ENCODE measurements around the gene DOK7.

Gene DOK7, protein sequence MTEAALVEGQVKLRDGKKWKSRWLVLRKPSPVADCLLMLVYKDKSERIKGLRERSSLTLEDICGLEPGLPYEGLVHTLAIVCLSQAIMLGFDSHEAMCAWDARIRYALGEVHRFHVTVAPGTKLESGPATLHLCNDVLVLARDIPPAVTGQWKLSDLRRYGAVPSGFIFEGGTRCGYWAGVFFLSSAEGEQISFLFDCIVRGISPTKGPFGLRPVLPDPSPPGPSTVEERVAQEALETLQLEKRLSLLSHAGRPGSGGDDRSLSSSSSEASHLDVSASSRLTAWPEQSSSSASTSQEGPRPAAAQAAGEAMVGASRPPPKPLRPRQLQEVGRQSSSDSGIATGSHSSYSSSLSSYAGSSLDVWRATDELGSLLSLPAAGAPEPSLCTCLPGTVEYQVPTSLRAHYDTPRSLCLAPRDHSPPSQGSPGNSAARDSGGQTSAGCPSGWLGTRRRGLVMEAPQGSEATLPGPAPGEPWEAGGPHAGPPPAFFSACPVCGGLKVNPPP

DNA sequence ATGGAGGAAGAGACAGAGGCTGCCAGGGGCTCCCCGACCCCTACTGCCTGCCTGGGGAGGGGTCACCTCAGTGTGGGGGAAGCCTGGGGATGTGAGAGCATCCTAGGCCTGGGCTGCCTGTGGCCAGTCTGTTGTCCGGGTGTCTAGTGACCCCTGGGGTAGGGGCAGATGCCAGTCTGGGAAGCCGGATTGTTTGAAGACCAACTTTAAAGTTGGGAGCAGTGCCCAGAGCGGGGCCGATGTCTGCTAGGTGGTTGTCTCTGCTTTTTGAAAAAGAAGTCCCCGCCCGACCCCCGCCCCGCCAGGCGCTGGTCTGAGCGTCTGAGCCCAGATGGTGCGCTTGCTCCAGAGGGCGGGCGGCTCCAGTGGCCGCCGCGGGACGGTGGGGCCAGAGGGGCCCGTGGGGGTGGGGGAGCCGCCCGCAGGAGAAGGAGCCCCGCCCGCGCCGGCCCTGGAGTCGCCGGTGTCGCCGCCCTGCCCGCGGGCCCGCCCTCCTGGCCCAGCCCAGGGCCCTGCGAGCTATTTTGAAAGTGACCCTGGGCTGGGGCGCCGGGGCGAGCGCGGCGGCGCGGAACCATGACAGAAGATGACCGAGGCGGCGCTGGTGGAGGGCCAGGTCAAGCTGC is at the start of gene DOK7:
DOK7 (plus strand) TSS at position 517 of the 626 bp plus-strand sequence; CDS start at position 587, 70 bp downstream.
- no peak for DNase-seq

DNA sequence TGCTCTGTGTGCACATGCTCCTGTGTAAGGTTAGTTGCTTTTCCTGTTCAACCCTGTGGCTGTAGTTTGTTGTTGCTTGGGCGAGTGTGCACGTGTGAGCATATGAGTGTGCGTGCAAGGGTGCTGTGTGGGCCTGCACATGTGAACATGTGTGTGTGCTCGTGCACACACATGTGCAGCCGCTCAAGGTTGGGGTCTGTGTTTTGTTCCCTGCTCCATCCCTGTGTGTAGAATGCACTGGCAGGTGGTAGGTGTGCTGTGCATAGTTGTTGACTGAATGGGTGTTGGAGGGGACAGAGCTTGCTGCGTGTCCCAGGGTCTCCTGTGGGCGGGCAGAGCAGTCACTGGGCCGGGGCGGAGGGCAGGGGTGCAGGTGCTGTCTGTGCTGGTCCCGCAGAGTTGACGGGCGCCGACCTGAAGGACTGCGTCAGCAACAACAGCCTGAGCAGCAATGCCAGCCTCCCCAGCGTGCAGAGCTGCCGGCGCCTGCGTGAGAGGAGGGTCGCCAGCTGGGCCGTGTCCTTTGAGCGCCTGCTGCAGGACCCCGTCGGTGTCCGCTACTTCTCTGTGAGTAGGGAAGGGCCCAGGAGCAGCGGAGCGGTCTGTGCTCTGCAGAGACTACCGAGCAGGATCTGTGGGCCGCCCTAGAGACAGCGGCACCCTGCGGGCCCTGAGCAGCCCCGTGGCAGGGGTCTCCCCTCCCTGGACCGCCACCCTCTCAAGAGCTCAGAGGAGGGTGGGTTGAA is 49.3 kb upstream of the DOK7 start:
- no peak for DNase-seq

DNA sequence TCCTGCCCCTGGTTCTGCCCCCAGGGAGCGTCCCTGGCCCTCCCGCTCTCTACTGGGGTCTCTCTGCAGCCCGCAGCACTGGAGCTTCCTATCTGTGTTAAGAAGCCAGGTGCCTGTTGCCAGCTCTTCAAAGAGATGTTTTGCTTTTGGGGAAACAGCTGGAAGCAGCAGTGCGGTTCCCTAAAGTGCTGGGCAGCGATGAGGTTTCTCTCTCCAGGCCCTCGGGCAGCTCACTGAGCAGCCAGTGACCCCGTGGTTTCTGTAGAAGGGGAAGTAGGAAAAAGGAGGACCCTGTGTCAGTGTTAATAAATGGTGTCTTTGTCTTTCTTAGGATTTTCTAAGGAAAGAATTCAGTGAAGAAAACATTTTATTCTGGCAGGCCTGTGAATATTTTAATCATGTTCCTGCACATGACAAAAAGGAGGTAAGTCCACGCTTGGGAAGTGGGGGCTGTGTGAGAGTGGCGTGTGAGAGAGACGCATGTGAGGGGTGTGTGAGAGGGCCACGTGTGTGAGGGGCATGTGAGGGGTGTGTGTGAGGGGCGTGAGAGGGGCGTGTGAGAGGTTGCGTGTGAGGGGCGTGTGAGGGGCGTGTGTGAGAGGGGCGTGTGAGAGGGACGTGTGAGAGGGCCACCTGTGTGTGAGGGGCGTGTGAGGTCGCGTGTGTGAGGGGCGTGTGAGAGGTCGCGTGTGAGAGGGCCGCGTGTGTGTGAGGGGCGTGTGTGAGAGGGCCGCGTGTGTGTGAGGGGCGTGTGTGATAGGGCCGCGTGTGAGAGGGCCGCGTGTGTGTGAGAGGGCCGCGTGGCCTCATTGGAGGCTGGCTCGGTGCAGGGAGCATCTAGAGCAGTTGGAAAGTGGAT is 48.5 kb upstream of the DOK7 start:
- DNase-seq, result no peak

DNA sequence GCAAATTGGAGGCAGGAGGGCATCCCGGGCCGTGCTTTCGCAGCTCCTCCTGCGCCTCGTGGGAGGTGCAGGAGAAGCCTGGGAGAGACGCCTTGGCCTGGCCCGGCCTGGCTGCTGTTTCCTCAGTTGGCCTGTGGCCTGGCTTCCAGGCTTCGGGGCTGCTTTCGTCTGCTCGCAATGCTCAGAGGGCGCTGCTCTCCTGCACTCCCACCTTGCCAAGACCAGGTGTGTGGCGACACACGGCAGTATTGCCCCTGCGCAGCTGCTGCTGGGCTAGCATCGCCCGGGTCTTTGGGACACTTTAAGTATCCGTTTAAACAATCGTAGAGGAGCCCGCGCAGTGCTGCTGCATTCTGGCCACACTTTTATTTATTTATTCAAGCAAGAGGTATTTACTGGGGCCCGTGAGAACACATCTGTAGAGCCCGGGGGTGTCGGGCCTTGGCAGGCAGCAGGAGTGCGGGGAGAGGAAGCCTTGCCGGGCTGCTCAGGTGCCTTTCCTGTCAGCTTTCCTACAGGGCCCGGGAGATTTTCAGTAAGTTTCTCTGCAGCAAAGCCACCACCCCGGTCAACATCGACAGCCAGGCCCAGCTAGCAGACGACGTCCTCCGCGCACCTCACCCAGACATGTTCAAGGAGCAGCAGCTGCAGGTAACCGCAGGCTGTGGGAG is 47.5 kb upstream of the DOK7 start:
- DNase-seq, result no peak

DNA sequence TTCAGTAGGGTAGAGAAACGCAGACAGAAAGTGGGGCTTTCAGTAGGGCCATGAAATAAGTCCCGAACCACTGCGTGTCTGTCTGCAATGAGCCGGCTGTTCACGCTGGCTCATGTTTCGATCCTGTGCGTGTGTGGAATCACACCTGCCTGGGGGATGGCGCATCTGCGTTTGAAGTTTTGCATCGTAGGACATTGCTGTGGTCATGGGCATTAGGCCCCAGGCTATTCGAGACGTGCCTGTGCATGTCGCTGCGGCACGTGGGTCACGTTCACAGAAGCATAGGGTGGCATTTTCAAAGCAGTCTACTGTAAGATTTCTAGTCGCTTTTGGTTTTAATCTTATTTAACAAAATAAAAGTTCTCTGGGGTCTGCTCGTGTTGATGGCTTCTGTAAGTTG is 46.8 kb upstream of the DOK7 start:
- no peak for DNase-seq

DNA sequence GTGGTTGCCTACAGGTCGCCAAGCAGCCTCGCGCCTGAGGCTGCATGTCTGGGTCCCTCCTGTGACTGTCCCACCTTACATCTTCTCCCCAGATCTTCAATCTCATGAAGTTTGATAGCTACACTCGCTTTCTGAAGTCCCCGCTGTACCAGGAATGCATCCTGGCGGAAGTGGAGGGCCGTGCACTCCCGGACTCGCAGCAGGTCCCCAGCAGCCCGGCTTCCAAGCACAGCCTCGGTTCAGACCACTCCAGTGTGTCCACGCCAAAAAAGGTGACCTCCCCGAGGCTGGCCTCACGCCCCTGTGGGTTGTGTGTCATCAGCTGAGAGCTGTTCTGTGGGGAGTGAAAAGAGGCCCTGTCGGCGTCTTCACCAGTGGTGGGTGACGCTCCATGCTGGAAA is 46.3 kb upstream of the DOK7 start:
- DNase-seq, result no peak

DNA sequence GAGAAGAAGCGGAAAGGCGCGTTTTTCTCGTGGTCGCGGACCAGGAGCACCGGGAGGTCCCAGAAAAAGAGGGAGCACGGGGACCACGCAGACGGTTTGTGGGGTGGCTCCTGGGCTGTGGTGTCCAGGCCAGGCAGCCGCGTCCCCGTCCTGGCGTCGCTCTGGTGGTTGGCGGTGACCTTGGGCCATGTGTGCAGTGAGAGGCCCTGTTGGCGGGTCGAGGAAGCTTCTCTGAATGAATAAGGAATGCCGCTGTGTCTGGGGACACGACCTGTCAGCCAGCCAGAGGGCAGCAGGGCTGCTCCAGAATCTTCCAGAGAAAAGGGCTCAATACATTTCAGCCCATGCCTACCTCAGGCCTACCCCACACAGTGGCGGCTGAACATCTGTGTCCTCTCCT is 45.7 kb upstream of the DOK7 start:
- DNase-seq, result no peak

DNA sequence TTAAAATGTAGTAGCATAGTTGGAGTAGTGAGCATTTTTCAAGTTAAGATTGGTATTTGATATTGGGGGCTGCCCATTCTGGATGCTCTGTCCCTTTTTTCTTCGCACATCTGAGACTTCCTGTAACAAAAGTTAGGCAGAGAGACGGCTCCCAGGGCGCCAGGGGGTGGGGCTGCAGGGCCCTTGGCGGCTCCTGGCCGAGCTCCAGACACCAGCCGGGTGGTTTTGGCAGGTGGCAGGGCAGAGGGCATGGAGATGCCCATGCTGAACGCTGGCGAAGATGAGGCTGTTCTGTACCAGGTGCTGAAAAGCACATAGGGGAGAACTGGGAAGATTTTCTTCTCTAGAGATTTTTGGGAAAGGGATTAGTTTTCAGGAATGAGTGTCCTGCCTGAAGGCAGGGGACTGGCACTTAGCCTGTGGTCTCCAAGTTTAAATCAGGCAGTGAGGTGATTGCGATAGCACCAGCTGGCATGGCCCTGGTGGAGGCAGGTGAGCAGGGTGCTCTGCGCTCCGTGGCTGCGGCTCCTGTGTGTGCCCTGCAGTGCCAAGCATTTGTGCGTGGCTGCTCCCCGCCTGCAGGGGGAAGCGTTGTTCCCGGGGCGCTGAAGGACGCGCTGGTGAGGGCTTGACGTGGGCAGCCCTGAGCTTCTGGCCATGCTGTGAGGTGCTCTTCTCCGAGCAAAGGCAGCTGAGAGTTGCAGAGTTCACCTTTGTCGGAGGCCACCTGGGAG is 44.9 kb upstream of the DOK7 start:
- DNase-seq, result no peak

DNA sequence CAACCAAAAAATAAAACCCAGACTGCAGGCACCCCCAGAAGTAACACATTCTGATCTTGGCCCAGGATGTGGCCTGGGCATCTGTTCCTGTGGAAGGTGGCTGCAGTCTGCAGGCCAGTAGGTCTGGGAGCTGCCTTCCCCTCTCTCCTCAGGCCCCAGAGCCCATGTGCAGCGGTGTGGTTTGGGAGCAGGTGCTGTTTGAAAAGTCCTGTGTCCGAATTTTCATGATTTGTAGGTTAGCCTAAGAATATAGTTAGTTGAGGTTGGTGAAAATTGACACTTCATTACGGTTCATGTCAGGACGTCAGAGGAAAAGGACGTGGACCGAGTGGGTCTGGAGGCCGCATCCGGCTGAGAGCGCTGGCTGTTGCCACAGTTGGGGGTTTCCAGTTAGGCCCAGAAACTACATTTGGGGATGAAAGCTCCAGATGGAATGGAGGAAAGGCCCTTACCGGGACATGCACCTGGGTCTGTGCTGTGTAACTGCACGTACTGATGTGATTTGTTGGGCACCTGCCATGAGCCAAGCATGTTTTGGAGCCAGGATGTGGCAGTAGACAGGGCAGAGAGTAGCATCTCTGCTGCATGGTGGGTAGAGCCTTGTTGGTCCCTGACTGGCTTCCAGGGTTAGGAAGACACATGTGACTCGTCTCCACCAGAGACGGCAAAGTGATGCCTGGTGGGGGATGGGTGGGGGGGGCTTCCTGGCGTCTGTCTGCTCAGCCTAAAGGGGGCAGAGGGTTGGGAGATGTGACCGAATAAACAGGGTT is 43.1 kb upstream of the DOK7 start:
- no peak for DNase-seq

DNA sequence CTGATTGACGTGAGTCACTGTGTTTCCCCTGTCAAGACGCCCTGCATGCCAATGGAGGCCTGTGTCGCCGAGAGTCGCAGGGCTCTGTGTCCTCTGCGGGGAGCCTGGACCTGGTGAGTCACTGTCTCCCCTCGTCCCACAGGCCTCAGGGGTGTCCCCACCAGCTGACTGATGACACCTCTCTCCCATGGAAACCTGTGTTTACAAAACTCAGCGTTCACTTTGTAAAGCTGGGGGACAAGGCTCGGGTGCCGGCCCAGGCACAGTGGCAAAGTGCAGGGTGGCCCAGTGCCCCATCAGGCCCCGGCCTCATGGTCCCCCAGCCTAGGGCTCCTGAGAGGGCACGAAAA is 42.5 kb upstream of the DOK7 start:
- DNase-seq, result no peak

DNA sequence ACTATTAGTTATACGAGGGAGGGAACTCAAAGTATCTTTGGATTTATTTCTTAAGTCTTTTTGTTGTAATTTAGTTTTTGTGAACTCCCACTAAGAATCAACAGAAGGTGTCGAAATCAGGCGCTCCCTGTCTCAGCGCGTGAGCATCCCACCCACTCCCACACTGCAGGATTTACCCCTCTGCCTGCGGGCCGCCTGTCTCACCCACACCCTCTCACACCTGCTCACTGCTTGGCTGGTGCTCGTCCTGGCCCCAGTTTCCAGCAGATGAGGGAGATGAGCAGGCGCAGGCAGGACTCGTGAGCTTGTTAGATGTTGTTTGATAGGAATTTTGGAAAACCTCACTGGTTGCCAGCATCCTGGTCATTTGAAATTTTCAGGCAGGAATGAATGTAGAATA is 42.1 kb upstream of the DOK7 start:
- DNase-seq, result no peak

DNA sequence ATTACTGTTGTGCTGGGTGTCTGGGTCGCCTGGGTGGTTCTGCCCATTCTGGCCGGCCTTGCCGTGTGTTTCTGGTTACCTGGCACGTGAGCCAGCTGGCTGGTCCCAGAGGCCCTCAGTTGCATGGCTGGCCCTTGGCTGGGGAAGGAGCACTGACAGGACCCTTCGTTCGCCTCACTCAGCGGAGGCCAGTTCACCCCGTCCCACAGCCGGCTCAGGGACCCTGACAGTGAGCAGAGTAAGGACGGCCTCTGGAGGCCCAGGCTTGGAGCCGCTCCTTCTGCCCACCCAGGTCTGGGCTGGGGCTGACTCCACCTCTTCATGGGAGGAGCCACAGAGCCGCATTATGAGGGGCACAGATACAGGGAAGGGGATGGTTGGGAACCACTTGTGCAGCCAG is 41.6 kb upstream of the DOK7 start:
- DNase-seq, result no peak

DNA sequence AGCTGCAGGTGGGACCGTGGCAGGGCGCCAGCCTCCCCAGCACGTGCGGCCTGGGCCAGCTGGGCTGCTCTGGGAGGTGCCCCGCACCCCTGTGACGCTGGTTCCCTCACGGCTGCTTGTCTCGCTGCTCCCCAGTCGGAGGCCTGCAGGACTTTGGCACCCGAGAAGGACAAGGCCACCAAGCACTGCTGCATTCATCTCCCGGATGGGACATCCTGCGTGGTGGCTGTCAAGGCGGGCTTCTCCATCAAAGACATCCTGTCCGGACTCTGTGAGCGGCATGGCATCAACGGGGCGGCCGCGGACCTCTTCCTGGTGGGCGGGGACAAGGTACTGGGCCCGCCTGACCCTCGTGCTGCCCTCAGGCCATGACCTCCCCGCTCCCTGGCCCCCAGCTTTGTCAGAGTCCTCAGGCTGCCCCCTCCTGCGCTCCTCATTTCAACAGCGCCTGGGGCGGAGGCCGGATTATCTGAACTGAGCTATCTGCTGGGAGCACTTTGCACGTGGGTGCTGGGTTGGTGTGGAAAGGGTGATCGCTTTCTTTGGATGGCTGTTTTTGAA is 40.8 kb upstream of the DOK7 start:
- DNase-seq, result no peak

DNA sequence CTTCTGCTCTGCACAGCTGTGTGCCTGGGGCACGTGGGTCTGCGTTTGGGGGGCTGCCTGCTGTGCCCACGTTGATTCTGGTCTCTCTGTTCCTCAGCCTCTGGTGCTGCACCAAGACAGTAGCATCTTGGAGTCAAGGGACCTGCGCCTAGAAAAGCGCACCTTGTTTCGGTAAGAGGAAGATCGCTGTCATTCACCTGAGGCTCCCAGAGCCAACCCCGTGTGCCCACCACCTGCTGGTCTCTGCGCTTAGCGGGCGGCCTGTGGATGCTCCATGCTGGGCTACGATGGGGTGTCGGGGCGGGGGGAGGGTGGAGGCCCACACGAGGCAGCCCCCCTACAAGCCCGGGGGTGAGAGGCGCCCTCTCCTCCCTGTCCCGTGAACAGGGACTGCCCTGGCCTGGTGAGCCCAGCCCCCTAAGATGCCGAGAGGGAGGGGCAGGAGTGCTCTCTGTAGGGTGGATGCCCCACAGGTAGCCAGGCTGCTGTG is 40.3 kb upstream of the DOK7 start:
- no peak for DNase-seq

DNA sequence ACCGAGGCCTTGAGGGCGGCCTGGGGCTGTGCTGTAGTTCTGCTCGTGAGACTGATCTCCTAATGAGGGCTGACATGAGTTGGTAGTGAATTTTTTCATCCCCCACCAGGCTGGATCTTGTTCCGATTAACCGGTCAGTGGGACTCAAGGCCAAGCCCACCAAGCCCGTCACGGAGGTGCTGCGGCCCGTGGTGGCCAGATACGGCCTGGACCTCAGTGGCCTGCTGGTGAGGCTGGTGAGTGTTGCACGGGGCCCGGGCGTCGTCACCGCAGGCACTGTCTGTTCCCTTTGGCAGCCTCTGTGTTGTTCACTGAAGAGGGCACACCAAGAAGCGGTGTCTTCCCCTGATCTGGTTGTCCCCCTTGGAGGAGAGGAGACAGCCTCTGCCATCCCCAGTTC is 39.7 kb upstream of the DOK7 start:
- DNase-seq, result no peak

DNA sequence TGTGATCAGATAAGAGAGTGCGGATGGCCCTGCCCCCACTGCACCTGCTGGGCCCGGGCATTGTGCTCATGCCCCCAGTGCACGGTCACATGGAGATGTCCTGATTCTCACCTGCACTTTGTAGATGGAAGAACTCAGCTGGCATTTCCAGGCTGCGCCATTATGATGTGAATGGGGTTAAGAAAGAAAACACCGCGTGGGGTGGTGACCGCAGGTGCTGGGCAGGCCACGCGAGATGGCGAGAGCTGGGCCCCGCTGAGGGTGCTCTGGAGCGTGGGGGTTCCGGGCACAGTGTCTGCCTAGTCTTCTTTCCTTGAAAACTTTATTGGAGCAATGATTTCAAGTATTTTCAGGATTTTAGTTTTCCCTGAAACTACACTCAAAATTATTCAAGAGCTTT is 39.2 kb upstream of the DOK7 start:
- DNase-seq, result no peak

DNA sequence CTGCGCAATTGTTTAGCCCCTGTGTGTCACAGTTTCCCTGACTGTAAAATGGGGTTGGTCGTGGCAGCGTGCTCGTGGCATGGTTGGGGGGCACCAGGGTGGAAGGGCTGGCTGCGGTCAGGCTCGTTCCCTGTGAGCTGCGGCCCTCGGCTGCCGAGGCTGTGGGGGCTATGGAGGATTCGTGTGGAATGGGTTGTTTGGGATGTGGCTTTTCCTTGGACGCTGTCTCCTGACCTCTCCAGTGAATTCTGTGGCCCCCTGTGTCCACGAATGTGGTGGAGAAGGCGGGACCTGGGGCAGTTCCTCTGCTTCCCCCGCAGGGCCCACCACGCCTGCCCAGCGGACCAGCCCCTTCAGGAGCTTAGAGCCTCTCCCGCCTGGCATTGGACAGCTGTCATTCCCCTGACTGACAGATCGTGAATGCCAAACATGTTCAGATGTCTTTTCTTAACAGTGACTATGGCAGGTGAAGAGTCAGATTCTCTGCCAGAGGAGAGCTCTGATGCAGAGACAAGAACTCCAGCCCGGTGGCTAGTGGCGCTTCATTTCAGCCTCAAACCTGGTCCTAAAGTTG is 38.5 kb upstream of the DOK7 start:
- no peak for DNase-seq

DNA sequence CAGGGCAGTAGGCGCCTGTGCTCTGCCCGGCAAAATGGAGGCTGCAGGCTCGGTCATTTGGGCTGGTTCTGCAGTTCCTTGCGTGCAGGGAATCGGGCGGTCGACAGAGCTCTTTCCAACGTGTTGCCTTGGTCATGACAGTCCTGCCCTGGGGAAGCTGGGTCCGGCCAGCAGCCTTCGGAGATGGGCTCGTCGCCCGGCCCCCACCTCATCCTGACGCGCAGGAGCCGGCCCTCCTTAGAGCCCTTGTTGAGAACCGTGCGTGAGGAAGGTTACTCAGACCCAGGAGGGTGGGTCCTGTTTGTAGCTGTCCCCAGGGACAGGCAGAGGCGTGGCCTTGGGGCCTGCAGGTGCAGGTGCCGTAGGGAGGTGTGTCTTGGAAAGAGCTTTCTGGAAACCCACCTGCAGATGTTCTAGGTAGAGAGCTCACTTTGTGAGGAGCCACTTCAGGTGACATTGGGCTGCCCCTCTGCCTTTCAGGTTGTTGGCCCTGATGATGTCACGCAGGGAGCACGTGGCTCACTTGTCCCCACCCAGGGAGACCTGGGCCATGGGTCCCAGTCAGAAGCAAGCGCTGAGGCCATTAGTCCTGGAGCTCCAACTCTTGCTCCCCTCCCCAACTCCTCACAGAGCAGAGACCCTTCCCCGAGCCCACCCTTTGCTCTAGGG is 36.5 kb upstream of the DOK7 start:
- DNase-seq, result no peak

DNA sequence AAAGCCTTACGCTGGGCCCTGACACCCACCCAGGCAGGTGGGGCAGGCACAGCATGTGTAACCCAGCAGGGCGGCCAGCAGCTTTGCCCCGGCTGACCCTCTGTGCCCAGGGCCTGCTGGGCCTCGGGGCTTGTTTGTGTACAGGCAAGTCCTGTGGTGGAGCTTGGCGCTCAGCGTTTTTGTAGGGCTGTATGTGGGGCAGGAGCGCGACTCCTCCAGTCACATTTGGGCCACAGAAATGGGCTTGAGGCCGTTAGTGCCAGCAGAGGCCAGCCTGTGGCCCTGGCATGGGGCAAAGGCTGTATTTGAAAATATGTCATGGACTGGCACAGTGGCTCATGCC is 36.0 kb upstream of the DOK7 start:
- no peak for DNase-seq
